Measurements from ENCODE around the gene SSU72.

- TF ChIP-seq EZH2phosphoT487 (conservative IDR thresholded peaks at IDR 0.05; ENCODE audit: low read length) (no peak), CTCF (IDR thresholded peaks at IDR 0.05; ENCODE audit: insufficient read depth, low read length, poor library complexity, severe bottlenecking) (no peak)
Measured at GRCh38 chr1:1529321-1529720, 45.3 kb downstream of the SSU72 start.
